Measurements from ENCODE around the gene SH3RF3.

GRCh38 chr2:109419960-109420370 lies 291.0 kb downstream of the SH3RF3 start:
- TF ChIP-seq RAD21 (IDR thresholded peaks at IDR 0.05; ENCODE audit: low read depth) (no peak), CTCF (IDR thresholded peaks at IDR 0.05 in 2 of 3, conservative IDR thresholded peaks at IDR 0.05 in 1 of 3; ENCODE audit: borderline replicate concordance in 1 of 3, insufficient read depth in 1 of 3, low read depth in 2 of 3, low read length in 2 of 3) (no peak), EZH2 (IDR thresholded peaks at IDR 0.05) (no peak), POLR2AphosphoS5 (IDR thresholded peaks at IDR 0.05; ENCODE audit: low read depth, low read length) (no peak), POLR2A (IDR thresholded peaks at IDR 0.05; ENCODE audit: borderline replicate concordance, extremely low read depth, insufficient read depth, insufficient read length) (no peak), EGR1 (IDR thresholded peaks at IDR 0.05; ENCODE audit: low read depth) (no peak), JUND (IDR thresholded peaks at IDR 0.05) (no peak), SRF (IDR thresholded peaks at IDR 0.05; ENCODE audit: low read depth) (no peak), MAX (IDR thresholded peaks at IDR 0.05) (no peak), ZBTB33 (IDR thresholded peaks at IDR 0.05; ENCODE audit: extremely low read depth, insufficient replicate concordance, low read length) (no peak), TCF7L2 (IDR thresholded peaks at IDR 0.05; ENCODE audit: borderline replicate concordance, extremely low read depth, insufficient read depth, insufficient read length) (no peak)

Measured in HCT116 (cell line).